GM13977 (cell line): Measurements from ENCODE around the gene CHRNA1.

ENCODE experiments used
- DNase-seq: peaks from one replicate; pipeline ENCODE4 v3.0.0; 2012; ENCODE audit warnings: low spot score
- in situ Hi-C: fragments of 300-500 bp; cut with MboI; formaldehyde crosslinking; loops from one replicate; pipeline ENCODE4 v1.12.0; 2022; ENCODE audit warnings: low sequenced_read_pairs, low pct_unique_long_range_greater_than_20kb, mixed read lengths, inconsistent platforms; ENCODE audit not compliant: unreplicated experiment
- TF ChIP-seq, protein P1 (sequence below): IDR thresholded peaks from 2 replicates; pipeline ENCODE4 v1.5.1; 2012; ENCODE audit warnings: mild to moderate bottlenecking, control low read depth; ENCODE audit not compliant: insufficient read depth; ENCODE audit errors: extremely low read depth, missing control alignments

The CHRNA1 gene

DNA sequence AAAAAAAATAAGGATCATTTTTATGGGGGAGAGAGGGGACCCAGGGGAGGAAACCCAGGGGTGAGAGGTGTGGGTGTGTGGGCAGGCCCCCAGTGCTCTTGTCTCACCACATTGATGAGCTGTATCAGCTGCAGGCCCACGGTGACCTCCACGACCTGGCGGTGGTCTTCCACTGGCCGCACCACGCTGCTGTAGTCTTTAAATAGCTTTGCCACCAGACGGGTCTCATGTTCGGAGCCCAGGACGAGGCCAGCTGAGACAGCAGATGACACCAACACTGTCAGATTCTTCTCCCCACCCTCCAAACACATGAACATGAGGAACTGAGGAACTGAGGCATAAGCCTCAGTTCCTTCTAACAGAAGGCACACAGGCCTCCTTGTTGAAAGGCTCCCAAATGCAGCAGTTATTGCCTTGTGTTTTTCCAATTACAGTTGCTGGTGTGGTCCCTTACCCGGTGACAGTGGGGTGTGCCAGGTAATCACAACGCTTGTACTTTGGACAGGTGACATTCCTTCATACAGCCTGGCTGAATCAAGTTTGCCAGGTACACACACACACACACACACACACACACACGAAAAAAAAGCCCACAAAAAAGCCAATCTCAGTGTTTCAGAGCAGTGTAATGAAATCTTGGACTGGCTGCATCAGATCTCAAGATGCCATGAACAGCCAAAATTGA, 4.7 kb downstream of the CHRNA1 start:
- no peak for DNase-seq
- TF ChIP-seq, protein P1, sequence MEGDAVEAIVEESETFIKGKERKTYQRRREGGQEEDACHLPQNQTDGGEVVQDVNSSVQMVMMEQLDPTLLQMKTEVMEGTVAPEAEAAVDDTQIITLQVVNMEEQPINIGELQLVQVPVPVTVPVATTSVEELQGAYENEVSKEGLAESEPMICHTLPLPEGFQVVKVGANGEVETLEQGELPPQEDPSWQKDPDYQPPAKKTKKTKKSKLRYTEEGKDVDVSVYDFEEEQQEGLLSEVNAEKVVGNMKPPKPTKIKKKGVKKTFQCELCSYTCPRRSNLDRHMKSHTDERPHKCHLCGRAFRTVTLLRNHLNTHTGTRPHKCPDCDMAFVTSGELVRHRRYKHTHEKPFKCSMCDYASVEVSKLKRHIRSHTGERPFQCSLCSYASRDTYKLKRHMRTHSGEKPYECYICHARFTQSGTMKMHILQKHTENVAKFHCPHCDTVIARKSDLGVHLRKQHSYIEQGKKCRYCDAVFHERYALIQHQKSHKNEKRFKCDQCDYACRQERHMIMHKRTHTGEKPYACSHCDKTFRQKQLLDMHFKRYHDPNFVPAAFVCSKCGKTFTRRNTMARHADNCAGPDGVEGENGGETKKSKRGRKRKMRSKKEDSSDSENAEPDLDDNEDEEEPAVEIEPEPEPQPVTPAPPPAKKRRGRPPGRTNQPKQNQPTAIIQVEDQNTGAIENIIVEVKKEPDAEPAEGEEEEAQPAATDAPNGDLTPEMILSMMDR: no peak
- in situ Hi-C loops: no loop called here

DNA sequence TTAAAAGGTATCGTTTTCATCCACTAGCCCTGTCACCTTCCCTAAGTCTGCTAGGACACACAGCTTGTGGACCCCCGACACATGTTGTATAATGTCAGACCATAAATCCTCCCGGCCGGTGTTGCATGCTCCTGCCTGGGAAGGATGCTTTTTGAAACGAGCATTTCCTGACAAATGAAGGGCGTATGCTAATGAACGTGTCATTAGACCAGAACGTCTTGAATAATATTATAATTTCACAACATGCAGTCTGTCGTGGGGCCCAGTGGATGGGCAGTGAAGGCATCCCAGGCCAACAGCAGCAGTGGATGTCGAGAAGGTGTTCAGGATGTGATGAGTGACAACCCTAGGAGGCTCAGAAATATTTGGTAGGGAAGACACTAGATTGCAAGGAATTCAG, 7.5 kb downstream of the CHRNA1 start:
- TF ChIP-seq, protein P1: no peak
- no peak for DNase-seq
- in situ Hi-C loops: no loop called here

DNA sequence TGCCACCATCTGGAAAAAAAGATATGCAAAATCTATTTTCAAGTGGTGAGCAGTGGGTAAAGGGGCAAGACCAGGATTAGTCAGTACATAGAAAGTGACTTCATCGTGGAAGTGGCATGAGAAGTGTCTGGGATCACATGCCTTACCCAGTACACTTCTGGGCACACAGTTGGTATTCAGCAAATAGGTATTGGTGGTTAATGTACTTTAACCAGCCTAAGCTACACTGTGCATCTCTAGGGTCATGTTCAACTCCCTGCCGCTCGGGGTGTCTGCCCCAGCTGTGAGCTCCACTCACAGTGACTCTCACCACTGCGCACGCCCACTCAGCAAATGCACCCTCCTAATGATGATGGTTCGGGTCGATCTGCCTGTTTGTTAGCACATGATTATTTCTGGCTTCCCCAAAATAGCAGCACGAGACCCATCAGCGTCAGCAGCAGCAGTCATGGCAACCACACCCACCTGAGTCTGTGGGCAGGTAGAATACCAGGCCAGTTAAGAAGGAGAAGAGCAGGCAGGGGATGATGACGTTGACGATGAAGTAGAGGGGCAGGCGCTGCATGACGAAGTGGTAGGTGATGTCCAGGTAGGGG, 11.1 kb downstream of the CHRNA1 start:
- in situ Hi-C loops: no loop called here
- no peak for DNase-seq
- TF ChIP-seq, protein P1: no peak

DNA sequence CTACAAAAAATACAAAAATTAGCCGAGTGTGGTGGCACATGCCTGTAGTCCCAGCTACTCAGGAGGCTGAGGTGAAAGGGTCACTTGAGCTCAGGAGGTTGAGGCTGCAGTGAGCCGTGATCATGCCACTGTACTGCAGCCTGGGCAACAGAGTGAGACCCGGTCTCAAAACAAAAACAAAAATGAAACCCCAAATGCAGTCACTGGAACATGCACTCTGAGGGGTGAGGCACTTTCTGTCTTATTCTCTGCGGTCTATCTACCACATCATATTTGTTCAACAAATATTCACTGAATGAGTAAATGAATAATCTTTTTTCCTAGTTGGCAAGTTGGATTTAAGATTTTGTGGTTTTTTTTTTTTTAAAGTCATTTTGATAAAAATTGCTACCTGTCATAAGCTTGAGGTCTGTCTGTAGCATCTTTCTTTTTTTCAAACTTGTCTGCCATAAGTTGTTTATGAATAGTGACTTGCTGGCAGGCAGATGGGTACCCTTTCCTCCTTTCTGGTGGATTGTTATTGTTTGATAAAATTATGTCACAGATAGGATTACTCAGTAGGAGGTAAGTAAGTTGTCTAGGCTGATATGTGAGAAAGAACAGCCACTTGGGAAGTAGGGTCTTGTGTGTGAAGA, 11.8 kb downstream of the CHRNA1 start:
- TF ChIP-seq, protein P1: no peak
- in situ Hi-C loops: no loop called here
- peak; percentile 50 for DNase-seq

DNA sequence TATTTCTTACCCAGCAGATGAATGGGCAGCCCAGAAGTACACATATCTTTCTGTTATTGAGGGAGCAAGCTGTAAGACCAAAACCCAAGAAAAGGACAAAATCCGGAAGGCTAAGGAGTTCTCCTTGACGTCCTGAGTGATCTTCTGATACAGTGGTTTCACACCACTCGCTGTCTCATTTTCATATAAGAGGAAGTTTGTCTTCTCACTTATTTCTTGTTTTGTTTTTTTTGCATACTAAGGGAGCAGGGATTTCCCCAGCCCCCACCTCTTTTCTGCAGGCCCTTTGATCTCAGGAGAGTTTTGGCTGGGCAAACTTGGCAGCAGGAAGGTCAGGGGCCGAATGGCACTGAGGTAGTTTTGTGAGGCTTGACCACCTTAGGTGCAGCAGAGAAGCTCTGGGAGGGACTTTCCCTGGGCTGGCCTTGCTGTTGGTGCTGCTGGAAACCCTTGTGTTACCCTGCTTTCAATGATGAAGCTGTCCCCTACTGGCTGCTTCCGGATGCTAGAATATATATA, 13.3 kb downstream of the CHRNA1 start:
- TF ChIP-seq, protein P1: peak; percentile 0
- DNase-seq: no peak
- in situ Hi-C loops: no loop called here

DNA sequence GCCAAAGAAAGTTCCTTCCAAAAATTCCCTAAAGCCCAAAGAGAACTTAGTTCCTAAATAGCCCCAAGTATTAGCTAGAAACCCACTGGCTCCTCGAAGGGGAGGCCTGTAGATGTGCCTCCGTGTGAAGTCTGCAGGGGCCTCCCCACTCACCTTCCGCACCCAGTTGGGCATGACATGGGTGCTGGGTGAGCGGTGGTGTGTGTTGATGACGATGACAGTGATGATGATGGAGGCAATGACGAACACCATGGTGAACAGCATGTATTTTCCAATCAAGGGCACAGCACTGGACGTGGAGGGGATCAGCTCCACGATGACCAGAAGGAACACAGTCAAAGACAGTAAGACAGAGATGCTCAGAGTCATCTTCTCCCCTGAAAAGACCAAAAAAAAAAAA, 14.5 kb downstream of the CHRNA1 start:
- TF ChIP-seq, protein P1: no peak
- in situ Hi-C loops: no loop called here
- no peak for DNase-seq
